HG03060 (cell line): ENCODE results near the gene CNN2.

Experiments used
- ATAC-seq: cut with Tn5 transposase; IDR thresholded peaks from one replicate; pipeline ENCODE4 v1.9.1; 2021; ENCODE audit warnings: low read depth, moderate number of reproducible peaks; ENCODE audit not compliant: unreplicated experiment

Gene CNN2

GRCh38 chr19:995051-995827, 31.2 kb upstream of the CNN2 start:
- no peak for ATAC-seq

- ATAC-seq: no peak
These were observed 30.2 kb upstream of the CNN2 start for GRCh38 chr19:996051-996838.

GRCh38 chr19:998064-998463, 28.3 kb upstream of the CNN2 start:
- no peak for ATAC-seq

GRCh38 chr19:999379-999719, 27.1 kb upstream of the CNN2 start:
- no peak for ATAC-seq

GRCh38 chr19:1000095-1000494, 26.3 kb upstream of the CNN2 start, which contains the start of gene GRIN3B:
GRIN3B (plus strand) TSS chr19:1000419; CDS start chr19:1000438, 19 bp downstream.
- no peak for ATAC-seq

- ATAC-seq: no peak
These were observed 25.5 kb upstream of the CNN2 start for GRCh38 chr19:1000591-1001537.

GRCh38 chr19:1001538-1002166, 24.8 kb upstream of the CNN2 start:
- ATAC-seq: no peak

- no peak for ATAC-seq
These were observed 23.8 kb upstream of the CNN2 start for GRCh38 chr19:1002600-1002999.

GRCh38 chr19:1003283-1003682, 23.1 kb upstream of the CNN2 start:
- no peak for ATAC-seq

GRCh38 chr19:1004204-1004802, 22.1 kb upstream of the CNN2 start:
- ATAC-seq: no peak

GRCh38 chr19:1004803-1005664, 21.4 kb upstream of the CNN2 start:
- ATAC-seq: no peak

GRCh38 chr19:1006711-1007398, 19.6 kb upstream of the CNN2 start:
- ATAC-seq: no peak

- ATAC-seq: no peak
These were observed 18.8 kb upstream of the CNN2 start for GRCh38 chr19:1007399-1008251.

- ATAC-seq: no peak
These were observed 18.0 kb upstream of the CNN2 start for GRCh38 chr19:1008268-1009040.

- ATAC-seq: no peak
These were observed 17.1 kb upstream of the CNN2 start for GRCh38 chr19:1009041-1009980.
